Esophagus muscularis mucosa (tissue), 4 donors: Measurements from ENCODE around the gene MYO1G. TPM values are rescaled to one million over a fixed set of nuclear protein-coding genes. Genes with fewer than 3 reads are reported as not detected.

Source experiments
- DNase-seq: peaks from one replicate; pipeline ENCODE4 v3.0.0-alpha.2; 2017; ENCODE audit errors: extremely low spot score
- H3K27ac ChIP-seq, 4 donors: fragments of 200-600 bp; sonication (generic); replicated peaks in 1 of 4; 1 replicate in 3 of 4; 2 replicates in 1 of 4; pipeline ENCODE4 v1.5.1; 2016 to 2019; ENCODE audit warnings: mild to moderate bottlenecking in 1 of 4
- H3K27me3 ChIP-seq, 4 donors: fragments of 200-600 bp; sonication (generic); one replicate each; pipeline versions ENCODE4 v1.5.1 to v1.6.0; 2016 to 2019
- H3K36me3 ChIP-seq, 4 donors: fragments of 200-600 bp; sonication (generic); one replicate each; pipeline ENCODE4 v1.5.1; 2016 to 2019
- H3K4me1 ChIP-seq, 4 donors: fragments of 200-600 bp; sonication (generic); one replicate each; pipeline ENCODE4 v1.5.1; 2016 to 2019
- H3K4me3 ChIP-seq, 4 donors: fragments of 200-600 bp; sonication (generic); 1 replicate in 2 of 4; 2 replicates in 2 of 4; pipeline ENCODE4 v1.5.1; 2016 to 2019; ENCODE audit warnings: mild to moderate bottlenecking in 4 of 4, moderate library complexity in 1 of 4
- H3K9me3 ChIP-seq, 4 donors: fragments of 200-600 bp; sonication (generic); 1 replicate in 3 of 4; 2 replicates in 1 of 4; pipeline ENCODE4 v1.5.1; 2016 to 2019
- CTCF ChIP-seq, 3 experiments: fragments of 200-600 bp in 2 of 3; fragments of 450-650 bp in 1 of 3; sonication (generic) in 2 of 3; IDR thresholded peaks; one replicate each; pipeline ENCODE4 v1.5.1; 2017 to 2019; ENCODE audit warnings: antibody characterized with exemption in 3 of 3, mild to moderate bottlenecking in 2 of 3, moderate library complexity in 1 of 3
- EP300 ChIP-seq: sonication (generic); formaldehyde crosslinking; IDR thresholded peaks from one replicate; pipeline ENCODE4 v1.6.1; 2017; ENCODE audit warnings: antibody characterized with exemption
- POLR2A ChIP-seq: fragments of 450-650 bp; IDR thresholded peaks from one replicate; pipeline ENCODE4 v1.6.1; 2017; ENCODE audit warnings: antibody characterized with exemption, moderate library complexity, mild to moderate bottlenecking, low read depth
- POLR2AphosphoS5 ChIP-seq, 2 donors: sonication (generic); formaldehyde crosslinking; IDR thresholded peaks; one replicate each; pipeline ENCODE4 v1.6.1; 2017; ENCODE audit warnings: antibody characterized with exemption in 2 of 2
- WGBS: methylation state at CpG from one replicate; pipeline ENCODE4 v1.1.5; 2018; 5-methylcytosine and 5-hydroxymethylcytosine counted together
- intact Hi-C: fragments of 100-400 bp; cut with DNase I; formaldehyde crosslinking; loops from one replicate; pipeline ENCODE4 v1.15.1; 2023
- total RNA-seq, 4 donors: library from RNA; depleted of rRNA; stranded (reverse); fragments of >200 nt; gene quantifications; one replicate each; pipeline versions ENCODE4 v1.1.0 to v1.2.1, GENCODE V29; 2016

The MYO1G gene
- total RNA-seq, 4 donors from 2014 or later = 0.78 to 6.8 (median 3.1) TPM

- no peaks in the 10 kb centered on the region for H3K36me3 ChIP-seq
- 1% methylated on average over 9 of the region's 77 CpGs for WGBS
- DNase-seq = no peak
- no peaks in the 10 kb centered on the region for H3K9me3 ChIP-seq
- peak within 1 kb of the TSS; percentile 65 to 93 (median 85) for H3K4me3 ChIP-seq
- intact Hi-C loops = loop anchor here (5.0 to 10.0 kb wide), 2 partner anchors 84 to 112 kb away; partner anchors contain the start of genes NACAD and TBRG4
- H3K27me3 ChIP-seq = no peaks in the 10 kb centered on the region
- peak within 1 kb of the TSS; percentile 90 to 96 (median 93) for H3K27ac ChIP-seq
- peaks cover 16 to 30% (median 28%) of the 10 kb centered on the region in 4 donors for H3K4me1 ChIP-seq
- TF ChIP-seq POLR2AphosphoS5 (IDR thresholded peaks at IDR 0.05) (peak; percentile 20 to 22), CTCF (IDR thresholded peaks at IDR 0.05) (no peak)
These were observed 21.5 kb upstream of the MYO1G start, which contains the start of gene CCM2 for GRCh38 chr7:45000093-45001032. Gene CCM2, plus strand, starts transcription at chr7:45000201. Its CDS starts 133 bp downstream, at chr7:45000334.

- TF ChIP-seq POLR2AphosphoS5 (IDR thresholded peaks at IDR 0.05) (peak; percentile 59 to 81), POLR2A (no peak), CTCF (IDR thresholded peaks at IDR 0.05) (peak in 2 of 3 experiments; percentile 4 to 16), EP300 (no peak)
- H3K9me3 ChIP-seq = no peaks in the 10 kb centered on the region
- no peaks in the 10 kb centered on the region for H3K36me3 ChIP-seq
- WGBS = under 1% methylated on average over 33 of the region's 66 CpGs
- peaks cover 16 to 30% (median 28%) of the 10 kb centered on the region in 4 donors for H3K4me1 ChIP-seq
- DNase-seq = peak; percentile 100
- H3K27me3 ChIP-seq = no peaks in the 10 kb centered on the region
- H3K4me3 ChIP-seq = peak overlapping the region; percentile 65 to 93 (median 85)
- peak overlapping the region; percentile 77 to 96 (median 92) for H3K27ac ChIP-seq
- intact Hi-C loops = loop anchor here (5.0 to 10.0 kb wide), 2 partner anchors 85 to 113 kb away; partner anchors contain the start of genes NACAD and TBRG4
These were observed 20.7 kb upstream of the MYO1G start for GRCh38 chr7:44999245-45000092.

- H3K4me1 ChIP-seq = peaks cover 16 to 30% (median 28%) of the 10 kb centered on the region in 4 donors
- H3K36me3 ChIP-seq = no peaks in the 10 kb centered on the region
- 86% methylated on average over 4 of the region's 4 CpGs for WGBS
- intact Hi-C loops = no loop called here
- DNase-seq = no peak
- TF ChIP-seq POLR2A = no peak
- TF ChIP-seq POLR2AphosphoS5 (IDR thresholded peaks at IDR 0.05) = no peak
- TF ChIP-seq CTCF (IDR thresholded peaks at IDR 0.05) = no peak
- no peak for TF ChIP-seq EP300
- H3K27ac ChIP-seq = peak overlapping the region; percentile 77 to 96 (median 92)
- H3K9me3 ChIP-seq = no peaks in the 10 kb centered on the region
- H3K4me3 ChIP-seq = peak overlapping the region in 3 of 4 donors; percentile 65 to 93 (median 90)
- H3K27me3 ChIP-seq = no peaks in the 10 kb centered on the region
These were observed 19.5 kb upstream of the MYO1G start for GRCh38 chr7:44998153-44998871.
